RWPE2 (cell line): ENCODE data around the gene ACOT13.
"Not testable (repeated sequence)": the region's sequence is repeated elsewhere in the genome, so short reads cannot be mapped to it uniquely, and the experiment has no call there.

ENCODE experiments used
- ATAC-seq: fragments of 200-7000 bp; cut with Tn5 transposase; 3 replicates; pipeline ENCODE4 v1.9.1; 2021; ENCODE audit warnings: low read depth
- DNase-seq: peaks from one replicate; pipeline ENCODE4 v3.0.0-alpha.2; 2020; ENCODE audit warnings: low spot score
- H3K27ac ChIP-seq: fragments of 450-650 bp; 2 replicates; pipeline ENCODE4 v1.5.1; 2017; ENCODE audit warnings: mild to moderate bottlenecking; ENCODE audit not compliant: poor library complexity, severe bottlenecking
- H3K27me3 ChIP-seq: fragments of 250-450 bp; sonication (Bioruptor Pico); 2 replicates; pipeline ENCODE4 v1.5.1; 2021; ENCODE audit warnings: mild to moderate bottlenecking, moderate library complexity; ENCODE audit not compliant: insufficient read depth, poor library complexity, severe bottlenecking
- H3K36me3 ChIP-seq: fragments of 250-450 bp; sonication (Bioruptor Pico); 2 replicates; pipeline ENCODE4 v1.5.1; 2020; ENCODE audit warnings: low read depth, mild to moderate bottlenecking, moderate library complexity
- H3K4me1 ChIP-seq: fragments of 250-450 bp; sonication (Bioruptor Pico); 2 replicates; pipeline ENCODE4 v1.5.1; 2021; ENCODE audit warnings: mild to moderate bottlenecking, moderate library complexity; ENCODE audit not compliant: insufficient read depth, poor library complexity, severe bottlenecking
- H3K4me3 ChIP-seq: fragments of 250-450 bp; sonication (Bioruptor Pico); 2 replicates; pipeline ENCODE4 v1.5.1; 2021; ENCODE audit warnings: mild to moderate bottlenecking, moderate library complexity; ENCODE audit not compliant: severe bottlenecking
- H3K9me3 ChIP-seq: fragments of 250-450 bp; sonication (Bioruptor Pico); 2 replicates; pipeline ENCODE4 v1.5.1; 2021; ENCODE audit warnings: mild to moderate bottlenecking, moderate library complexity; ENCODE audit not compliant: severe bottlenecking
- CTCF ChIP-seq: fragments of 450-650 bp; IDR thresholded peaks from one replicate; pipeline ENCODE4 v1.5.1; 2017; ENCODE audit warnings: mild to moderate bottlenecking, moderate library complexity; ENCODE audit not compliant: poor library complexity, severe bottlenecking

Gene ACOT13

DNA sequence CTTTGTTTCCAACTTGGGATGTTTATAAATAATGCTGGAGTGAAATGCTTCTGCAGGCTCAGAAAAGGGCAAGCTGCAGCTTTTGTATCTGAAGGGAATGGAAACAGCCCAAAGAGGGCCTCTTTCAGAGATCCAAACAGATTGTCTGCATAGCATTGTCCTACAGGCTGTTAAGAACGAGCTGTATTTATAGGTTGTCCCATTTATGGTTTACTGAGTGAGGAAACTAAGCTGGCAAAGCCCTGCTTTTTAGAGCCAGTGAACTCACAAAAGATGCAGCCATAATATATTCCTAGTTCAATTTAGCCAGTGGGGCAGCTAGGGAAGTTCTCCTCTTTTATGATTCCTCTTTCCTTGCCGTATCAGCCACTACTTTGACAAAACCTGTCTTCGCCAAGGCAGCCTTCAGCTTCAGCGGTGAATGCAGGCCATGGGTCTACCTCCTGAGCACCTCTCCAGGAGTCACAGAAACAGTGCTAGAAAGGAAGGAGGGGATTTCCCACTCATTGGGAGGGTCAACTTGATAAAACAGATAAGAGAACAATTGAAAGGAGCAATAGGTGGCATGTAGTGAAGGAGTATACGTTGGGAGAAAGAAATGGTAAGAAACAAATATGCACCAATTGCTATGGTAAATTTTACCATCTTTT lies 35.9 kb upstream of the ACOT13 start:
- H3K36me3 ChIP-seq = no peaks in the 10 kb centered on the region
- peaks cover 5% of the 10 kb centered on the region for H3K27me3 ChIP-seq
- H3K4me1 ChIP-seq = no peaks in the 10 kb centered on the region
- no peaks in the 10 kb centered on the region for H3K9me3 ChIP-seq
- H3K4me3 ChIP-seq = no peak overlapping the region
- H3K27ac ChIP-seq = no peak overlapping the region
- DNase-seq (no peak), ATAC-seq (no peak)
- no peak for TF ChIP-seq CTCF

GRCh38 chr6:24631671-24632070 lies 35.2 kb upstream of the ACOT13 start:
- H3K4me1 ChIP-seq = no peaks in the 10 kb centered on the region
- no peaks in the 10 kb centered on the region for H3K36me3 ChIP-seq
- no peaks in the 10 kb centered on the region for H3K9me3 ChIP-seq
- H3K4me3 ChIP-seq = no peak overlapping the region
- ATAC-seq = no peak
- no peak overlapping the region for H3K27ac ChIP-seq
- DNase-seq = no peak
- peaks cover 5% of the 10 kb centered on the region for H3K27me3 ChIP-seq
- TF ChIP-seq CTCF = no peak

DNA sequence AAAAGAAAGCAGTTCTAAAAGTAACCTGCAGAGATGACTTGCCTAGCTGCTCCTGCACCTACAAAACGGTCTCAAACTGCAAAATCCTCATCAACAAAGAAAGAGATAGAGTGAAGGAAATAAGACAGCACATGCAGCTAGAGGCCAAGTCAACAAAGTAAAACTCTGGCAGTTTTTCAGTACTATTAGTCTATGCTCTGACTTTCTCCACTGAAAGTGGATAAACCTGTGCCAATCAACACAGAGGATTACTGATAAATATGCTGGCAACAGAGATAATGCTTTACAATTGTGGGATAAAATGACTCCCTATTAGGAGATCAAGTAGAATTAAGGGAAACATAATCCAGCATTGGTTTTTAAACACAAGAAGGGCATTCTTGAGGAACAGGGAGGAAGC lies 34.3 kb upstream of the ACOT13 start:
- no peak for TF ChIP-seq CTCF
- ATAC-seq = no peak
- Histone ChIP-seq H3K4me1 (no peaks in the 10 kb centered on the region), H3K9me3 (no peaks in the 10 kb centered on the region), H3K36me3 (no peaks in the 10 kb centered on the region), H3K4me3 (no peak overlapping the region), H3K27me3 (peaks cover 5% of the 10 kb centered on the region), H3K27ac (no peak overlapping the region)
- DNase-seq = no peak

- Histone ChIP-seq H3K27me3 (peaks cover 5% of the 10 kb centered on the region), H3K27ac (no peak overlapping the region), H3K9me3 (peaks cover 7% of the 10 kb centered on the region), H3K4me3 (no peak overlapping the region), H3K4me1 (no peaks in the 10 kb centered on the region), H3K36me3 (no peaks in the 10 kb centered on the region)
- TF ChIP-seq CTCF = no peak
- DNase-seq (no peak), ATAC-seq (no peak)
Measured at GRCh38 chr6:24636681-24637080, 30.2 kb upstream of the ACOT13 start.

- Histone ChIP-seq H3K4me1 (peaks cover 3% of the 10 kb centered on the region), H3K9me3 (peaks cover 7% of the 10 kb centered on the region), H3K36me3 (no peaks in the 10 kb centered on the region), H3K27me3 (no peaks in the 10 kb centered on the region), H3K4me3 (no peak overlapping the region), H3K27ac (no peak overlapping the region)
- TF ChIP-seq CTCF = no peak
- no peak for ATAC-seq
- no peak for DNase-seq
Measured at GRCh38 chr6:24640166-24640565, 26.7 kb upstream of the ACOT13 start.

- not testable (repeated sequence) for H3K9me3 ChIP-seq, H3K27me3 ChIP-seq, H3K4me3 ChIP-seq, ATAC-seq, H3K27ac ChIP-seq, DNase-seq, H3K4me1 ChIP-seq, H3K36me3 ChIP-seq
Measured at GRCh38 chr6:24640631-24641030, 26.2 kb upstream of the ACOT13 start.
